DND-41 (cell line): ENCODE data around the gene DNAH7.

Experiments used
- ATAC-seq: fragments of 200-7000 bp; cut with Tn5 transposase; 3 replicates; pipeline ENCODE4 v1.9.1; 2021; ENCODE audit warnings: low read depth; ENCODE audit not compliant: insufficient read depth
- DNase-seq: peaks from one replicate; pipeline ENCODE4 v3.0.0-alpha.2; 2020
- H2AFZ ChIP-seq: 2 replicates; pipeline ENCODE4 v1.6.0; 2012; ENCODE audit warnings: low read depth, low read length
- H3K27ac ChIP-seq: 2 replicates; pipeline ENCODE4 v1.5.1; 2012; ENCODE audit warnings: low read length, inconsistent platforms
- H3K27me3 ChIP-seq: fragments of 200-600 bp; sonication (generic); 2 replicates; pipeline ENCODE4 v1.6.0; 2012; ENCODE audit warnings: low read length, mild to moderate bottlenecking, inconsistent platforms; ENCODE audit not compliant: insufficient read depth, poor library complexity
- H3K36me3 ChIP-seq: 2 replicates; pipeline ENCODE4 v1.5.1; 2012; ENCODE audit warnings: low read length, inconsistent platforms; ENCODE audit not compliant: insufficient read depth
- H3K4me1 ChIP-seq: 2 replicates; pipeline ENCODE4 v1.5.1; 2012; ENCODE audit warnings: mild to moderate bottlenecking, low read length; ENCODE audit not compliant: insufficient read depth
- H3K4me2 ChIP-seq: 2 replicates; pipeline ENCODE4 v1.6.0; 2012; ENCODE audit warnings: mild to moderate bottlenecking, moderate library complexity, low read length, inconsistent platforms; ENCODE audit not compliant: insufficient read depth
- H3K4me3 ChIP-seq, 2 experiments: fragments of 200-600 bp in 1 of 2; shearing (Covaris generic) in 1 of 2; 2 replicates each; pipeline ENCODE4 v1.5.1; 2012 to 2016; ENCODE audit warnings: inconsistent platforms in 2 of 2, low read length in 2 of 2, mild to moderate bottlenecking in 2 of 2, low read depth in 1 of 2, moderate library complexity in 1 of 2
- H3K79me2 ChIP-seq: 2 replicates; pipeline ENCODE4 v1.6.0; 2012; ENCODE audit warnings: low read length, inconsistent platforms; ENCODE audit not compliant: insufficient read depth
- H3K9ac ChIP-seq: 2 replicates; pipeline ENCODE4 v1.6.0; 2012; ENCODE audit warnings: low read depth, mild to moderate bottlenecking, inconsistent platforms, low read length, moderate library complexity
- H3K9me3 ChIP-seq: 2 replicates; pipeline ENCODE4 v1.5.1; 2012; ENCODE audit warnings: low read length, moderate library complexity, mild to moderate bottlenecking, inconsistent platforms; ENCODE audit not compliant: insufficient read depth, severe bottlenecking
- H4K20me1 ChIP-seq: 2 replicates; pipeline ENCODE4 v1.6.0; 2012; ENCODE audit warnings: low read length; ENCODE audit not compliant: insufficient read depth
- EZH2 ChIP-seq: IDR thresholded peaks from 3 replicates; pipeline ENCODE4 v1.6.1; 2012; ENCODE audit warnings: borderline replicate concordance, low read depth, mild to moderate bottlenecking, moderate library complexity, low read length, inconsistent platforms; ENCODE audit not compliant: severe bottlenecking
- TF ChIP-seq, protein P1 (sequence below): IDR thresholded peaks from 2 replicates; pipeline ENCODE4 v1.5.1; 2012; ENCODE audit warnings: borderline replicate concordance, low read length, moderate library complexity, mild to moderate bottlenecking; ENCODE audit not compliant: poor library complexity, severe bottlenecking; ENCODE audit errors: extremely low read depth

Gene DNAH7

GRCh38 chr2:195984923-195985726 lies 83.5 kb downstream of the DNAH7 start:
- Histone ChIP-seq H2AFZ (peak overlapping the region; percentile 50), H3K9ac (no peak overlapping the region)

GRCh38 chr2:195967336-195967735 lies 101.3 kb downstream of the DNAH7 start:
- Histone ChIP-seq H3K36me3 (no peaks in the 10 kb centered on the region), H3K79me2 (no peaks in the 10 kb centered on the region), H3K4me2 (no peak overlapping the region), H4K20me1 (no peaks in the 10 kb centered on the region), H3K27me3 (no peaks in the 10 kb centered on the region), H3K9ac (no peak overlapping the region), H3K4me1 (no peaks in the 10 kb centered on the region), H3K9me3 (no peaks in the 10 kb centered on the region), H3K27ac (no peak overlapping the region), H3K4me3 (no peak overlapping the region), H2AFZ (no peak overlapping the region)
- TF ChIP-seq, protein P1, sequence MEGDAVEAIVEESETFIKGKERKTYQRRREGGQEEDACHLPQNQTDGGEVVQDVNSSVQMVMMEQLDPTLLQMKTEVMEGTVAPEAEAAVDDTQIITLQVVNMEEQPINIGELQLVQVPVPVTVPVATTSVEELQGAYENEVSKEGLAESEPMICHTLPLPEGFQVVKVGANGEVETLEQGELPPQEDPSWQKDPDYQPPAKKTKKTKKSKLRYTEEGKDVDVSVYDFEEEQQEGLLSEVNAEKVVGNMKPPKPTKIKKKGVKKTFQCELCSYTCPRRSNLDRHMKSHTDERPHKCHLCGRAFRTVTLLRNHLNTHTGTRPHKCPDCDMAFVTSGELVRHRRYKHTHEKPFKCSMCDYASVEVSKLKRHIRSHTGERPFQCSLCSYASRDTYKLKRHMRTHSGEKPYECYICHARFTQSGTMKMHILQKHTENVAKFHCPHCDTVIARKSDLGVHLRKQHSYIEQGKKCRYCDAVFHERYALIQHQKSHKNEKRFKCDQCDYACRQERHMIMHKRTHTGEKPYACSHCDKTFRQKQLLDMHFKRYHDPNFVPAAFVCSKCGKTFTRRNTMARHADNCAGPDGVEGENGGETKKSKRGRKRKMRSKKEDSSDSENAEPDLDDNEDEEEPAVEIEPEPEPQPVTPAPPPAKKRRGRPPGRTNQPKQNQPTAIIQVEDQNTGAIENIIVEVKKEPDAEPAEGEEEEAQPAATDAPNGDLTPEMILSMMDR, result no peak
- no peak for TF ChIP-seq EZH2
- DNase-seq, result no peak
- ATAC-seq, result no peak

More at GRCh38 chr2:195984923-195985726, 83.5 kb downstream of the DNAH7 start:
- Histone ChIP-seq H3K4me3 (peak overlapping the region in 1 of 2 experiments; percentile 27; a peak in 1 of 4 replicates), H3K9me3 (peaks cover 1% of the 10 kb centered on the region), H3K4me2 (peak overlapping the region; percentile 52), H3K27me3 (no peaks in the 10 kb centered on the region), H3K36me3 (no peaks in the 10 kb centered on the region), H3K79me2 (no peaks in the 10 kb centered on the region), H3K27ac (peak overlapping the region; percentile 52), H4K20me1 (no peaks in the 10 kb centered on the region), H3K4me1 (peaks cover 15% of the 10 kb centered on the region)
- ATAC-seq (peak; percentile 55), DNase-seq (no peak)
- TF ChIP-seq, protein P1, result no peak
- TF ChIP-seq EZH2, result no peak

GRCh38 chr2:195961873-195962272 lies 106.8 kb downstream of the DNAH7 start:
- no peak for TF ChIP-seq EZH2
- TF ChIP-seq, protein P1, result no peak
- Histone ChIP-seq H3K36me3 (no peaks in the 10 kb centered on the region), H4K20me1 (no peaks in the 10 kb centered on the region), H3K9me3 (no peaks in the 10 kb centered on the region), H2AFZ (no peak overlapping the region), H3K79me2 (no peaks in the 10 kb centered on the region), H3K4me1 (no peaks in the 10 kb centered on the region), H3K9ac (no peak overlapping the region), H3K4me2 (no peak overlapping the region), H3K27me3 (no peaks in the 10 kb centered on the region), H3K4me3 (no peak overlapping the region), H3K27ac (no peak overlapping the region)
- DNase-seq, result no peak
- no peak for ATAC-seq
